HepG2 (cell line): ENCODE measurements around the gene ACBD7. TPM values are rescaled to one million over a fixed set of nuclear protein-coding genes. Genes with fewer than 3 reads are reported as not detected.

Experiments used
- polyA plus RNA-seq, 8 experiments: library from polyadenylated mRNA; depleted of rRNA in 3 of 8; stranded (reverse) in 7 of 8; unstranded in 1 of 8; fragments of >200 nt; fragmentation: Illumina TruSeq in 4 of 8; extraction: Trizol in 4 of 8; gene quantifications; 2 replicates each; pipeline versions ENCODE4 v1.2.1 to v1.2.3, GENCODE V29; 2011 to 2016; ENCODE audit warnings: low read depth in 4 of 8, missing spikeins in 1 of 8, mixed read lengths in 1 of 8; ENCODE audit not compliant: insufficient read depth in 1 of 8
- total RNA-seq, 5 experiments: library from RNA; depleted of rRNA; stranded (reverse); fragments of >200 nt; fragmentation: Illumina TruSeq; extraction: Trizol; gene quantifications; 2 replicates each; pipeline ENCODE4 v1.2.3, GENCODE V29; 2016; ENCODE audit warnings: low read depth in 1 of 5

ACBD7 gene
- total and polyA plus RNA-seq, 2 of the 13 experiments (the other 11 are each of a cell fraction or from before 2014, with no cell fraction given), result 1.4 to 2.6 TPM

Other genes with a start within 250 kb of the ACBD7 start
- gene SUV39H2, start 209.9 kb downstream of the ACBD7 start, total RNA-seq (2016; rRNA removed; fragmentation: Illumina TruSeq; extraction: Trizol), result 44.3 and 68.8 TPM in 2 replicates
- gene SUV39H2, start 209.9 kb downstream of the ACBD7 start, polyA plus RNA-seq (2011; rRNA removed), result 5.9 and 9.0 TPM in 2 replicates
- 10.3 and 11.5 TPM in 2 replicates for gene DCLRE1C, start 134.7 kb downstream of the ACBD7 start, total RNA-seq (2016; rRNA removed; fragmentation: Illumina TruSeq; extraction: Trizol)
- 2.3 and 3.0 TPM in 2 replicates for gene DCLRE1C, start 134.7 kb downstream of the ACBD7 start, polyA plus RNA-seq (2011; rRNA removed)
- gene MEIG1, start 129.4 kb downstream of the ACBD7 start, total RNA-seq (2016; rRNA removed; fragmentation: Illumina TruSeq; extraction: Trizol), result not detected in 2 replicates
- not detected in 2 replicates for gene MEIG1, start 129.4 kb downstream of the ACBD7 start, polyA plus RNA-seq (2011; rRNA removed)
- not detected in 2 replicates for gene OLAH, start 44.8 kb downstream of the ACBD7 start, total RNA-seq (2016; rRNA removed; fragmentation: Illumina TruSeq; extraction: Trizol)
- gene OLAH, start 44.8 kb downstream of the ACBD7 start, polyA plus RNA-seq (2011; rRNA removed), result 0.13 and 0.51 TPM in 2 replicates
- 16.4 and 17.7 TPM in 2 replicates for gene RPP38, start 8.6 kb upstream of the ACBD7 start, total RNA-seq (2016; rRNA removed; fragmentation: Illumina TruSeq; extraction: Trizol)
- 11.7 TPM in 2 replicates for gene RPP38, start 8.6 kb upstream of the ACBD7 start, polyA plus RNA-seq (2011; rRNA removed)
- 23.8 and 28.0 TPM in 2 replicates for gene NMT2, start 79.9 kb upstream of the ACBD7 start, total RNA-seq (2016; rRNA removed; fragmentation: Illumina TruSeq; extraction: Trizol)
- gene NMT2, start 79.9 kb upstream of the ACBD7 start, polyA plus RNA-seq (2011; rRNA removed), result 8.9 and 10.1 TPM in 2 replicates